Activated CD8-positive, alpha-beta T cell treated with anti-CD3 and anti-CD28 coated beads for 36 hours (primary cell): ENCODE data around the gene TTC39C. TPM values are rescaled to one million over a fixed set of nuclear protein-coding genes. Genes with fewer than 3 reads are reported as not detected.

Experiments used
- ATAC-seq: fragments of 200-7000 bp; cut with Tn5 transposase; one replicate; pipeline ENCODE4 v1.10.0; 2021; ENCODE audit warnings: mild to moderate bottlenecking, moderate library complexity
- CTCF ChIA-PET: fragments of 350-600 bp; sonication (Branson Sonifier 250); formaldehyde crosslinking; loops from one replicate; lab custom pipeline; 2021; ENCODE audit warnings: antibody characterized with exemption; lab: Charles Lee
- POLR2A ChIA-PET: fragments of 350-600 bp; sonication (Branson Sonifier 250); formaldehyde crosslinking; loops from one replicate; lab custom pipeline; 2021; ENCODE audit warnings: antibody characterized with exemption; lab: Charles Lee
- DNase-seq: peaks from one replicate; pipeline ENCODE4 v3.0.0-alpha.2; 2020
- H3K27ac Mint-ChIP-seq: one replicate; pipeline ENCODE4 v1.8.0; 2021; ENCODE audit warnings: mild to moderate bottlenecking, mixed read lengths
- H3K27me3 Mint-ChIP-seq: one replicate; pipeline ENCODE4 v1.8.0; 2021; ENCODE audit warnings: mixed read lengths
- H3K36me3 Mint-ChIP-seq: one replicate; pipeline ENCODE4 v1.8.0; 2021; ENCODE audit warnings: low read depth, mixed read lengths
- H3K4me1 Mint-ChIP-seq: one replicate; pipeline ENCODE4 v1.8.0; 2021; ENCODE audit warnings: low read depth, mixed read lengths
- H3K4me3 Mint-ChIP-seq: one replicate; pipeline ENCODE4 v1.8.0; 2021; ENCODE audit warnings: mild to moderate bottlenecking, moderate library complexity, mixed read lengths
- H3K9me3 Mint-ChIP-seq: one replicate; pipeline ENCODE4 v1.8.0; 2021; ENCODE audit warnings: mixed read lengths
- CTCF ChIP-seq: fragments of 200-600 bp; IDR thresholded peaks from one replicate; pipeline ENCODE4 v1.8.0; 2022; ENCODE audit warnings: antibody characterized with exemption, mild to moderate bottlenecking
- intact Hi-C: fragments of 100-400 bp; cut with micrococcal nuclease; formaldehyde crosslinking; loops from one replicate; pipeline ENCODE4 v1.10.0; 2022
- total RNA-seq, 2 experiments: library from RNA; stranded (reverse); gene quantifications; one replicate each; pipeline ENCODE4 v1.2.3, GENCODE V29; 2021

The TTC39C gene
- total RNA-seq, 2 experiments from 2014 or later = 37.9 to 43.0 TPM

GRCh38 chr18:24019641-24020331 lies 5.2 kb downstream of the TTC39C start:
- intact Hi-C loops = loop anchor here (2.0 to 5.0 kb wide), 5 partner anchors 35 to 192 kb away; no protein-coding TSS in a partner anchor
- TF ChIP-seq CTCF = no peak
- ChIA-PET POLR2A (interaction anchor here (1.1 to 1.5 kb wide), 3 partner anchors 25 to 51 kb away, joined by 3 read pairs; no protein-coding TSS in a partner anchor), CTCF (no interaction called here)
- H3K27ac Mint-ChIP-seq = peak overlapping the region; percentile 97
- DNase-seq (peak; percentile 83), ATAC-seq (peak; percentile 68)
- H3K4me1 Mint-ChIP-seq = peaks cover 84% of the 10 kb centered on the region
- no peaks in the 10 kb centered on the region for H3K9me3 Mint-ChIP-seq
- no peaks in the 10 kb centered on the region for H3K27me3 Mint-ChIP-seq
- H3K36me3 Mint-ChIP-seq = peaks cover 47% of the 10 kb centered on the region
- H3K4me3 Mint-ChIP-seq = peak overlapping the region; percentile 65

- Mint-ChIP-seq H3K36me3 (peaks cover 50% of the 10 kb centered on the region), H3K4me3 (no peak overlapping the region), H3K4me1 (peaks cover 97% of the 10 kb centered on the region), H3K27me3 (no peaks in the 10 kb centered on the region), H3K9me3 (no peaks in the 10 kb centered on the region), H3K27ac (peak overlapping the region; percentile 97)
- POLR2A ChIA-PET = interaction anchor here (1.1 to 1.5 kb wide), 3 partner anchors 22 to 50 kb away, joined by 3 to 6 read pairs (median 5); no protein-coding TSS in a partner anchor
- TF ChIP-seq CTCF = no peak
- ATAC-seq (no peak), DNase-seq (no peak)
- CTCF ChIA-PET = interaction anchor here (1.8 kb wide), 1 partner anchor 12 kb away, joined by 5 read pairs; no protein-coding TSS in a partner anchor
- intact Hi-C loops = no loop called here
These were observed 7.0 kb downstream of the TTC39C start for GRCh38 chr18:24021505-24021904.

- ChIA-PET POLR2A (interaction anchor here (1.1 to 1.5 kb wide), 3 partner anchors 21 to 51 kb away, joined by 3 to 6 read pairs (median 5); no protein-coding TSS in a partner anchor), CTCF (interaction anchor here (1.0 to 1.8 kb wide), 4 partner anchors 11 to 98 kb away, joined by 3 to 5 read pairs (median 4); no protein-coding TSS in a partner anchor)
- no peak for DNase-seq
- H3K27ac Mint-ChIP-seq = peak overlapping the region; percentile 80
- no peak for TF ChIP-seq CTCF
- intact Hi-C loops = no loop called here
- H3K36me3 Mint-ChIP-seq = peaks cover 50% of the 10 kb centered on the region
- ATAC-seq = no peak
- no peaks in the 10 kb centered on the region for H3K9me3 Mint-ChIP-seq
- H3K27me3 Mint-ChIP-seq = no peaks in the 10 kb centered on the region
- no peak overlapping the region for H3K4me3 Mint-ChIP-seq
- peaks cover 94% of the 10 kb centered on the region for H3K4me1 Mint-ChIP-seq
These were observed 7.6 kb downstream of the TTC39C start for GRCh38 chr18:24022161-24022560.

- Mint-ChIP-seq H3K4me1 (peaks cover 93% of the 10 kb centered on the region), H3K36me3 (peaks cover 49% of the 10 kb centered on the region), H3K27me3 (no peaks in the 10 kb centered on the region), H3K4me3 (no peak overlapping the region), H3K9me3 (no peaks in the 10 kb centered on the region), H3K27ac (peak overlapping the region; percentile 34)
- TF ChIP-seq CTCF = no peak
- ATAC-seq = no peak
- ChIA-PET POLR2A (interaction anchor here (0.6 to 1.5 kb wide), 4 partner anchors 16 to 94 kb away, joined by 3 to 6 read pairs (median 3); no protein-coding TSS in a partner anchor), CTCF (interaction anchor here (1.0 to 1.8 kb wide), 5 partner anchors 9 to 97 kb away, joined by 3 to 5 read pairs (median 4); no protein-coding TSS in a partner anchor)
- DNase-seq = peak; percentile 33
- intact Hi-C loops = no loop called here
These were observed 8.7 kb downstream of the TTC39C start for GRCh38 chr18:24023185-24023814.
